K562 (cell line): Measurements from ENCODE around the gene ACKR2. TPM values are rescaled to one million over a fixed set of nuclear protein-coding genes. Genes with fewer than 3 reads are reported as not detected.
A peak's percentile ranks its signal among the peaks of the same experiment; 100 is the strongest.

ENCODE experiments used
- ATF1 ChIP-seq, 2 experiments: fragments of 450-650 bp in 1 of 2; IDR thresholded peaks; 2 replicates each; pipeline ENCODE4 v1.6.1; 2016; ENCODE audit warnings: missing compliant biosample characterization in 1 of 2, missing genetic modification characterization in 1 of 2
- CEBPG ChIP-seq, 3 experiments: fragments of 200-800 bp in 1 of 3; sonication (Bioruptor generic) in 1 of 3; sonication (generic) in 1 of 3; formaldehyde crosslinking in 1 of 3; IDR thresholded peaks in 2 of 3; conservative IDR thresholded peaks in 1 of 3; 2 replicates each; pipeline versions ENCODE4 v1.6.1 to v1.8.0; 2016 to 2022; ENCODE audit warnings: missing compliant biosample characterization in 2 of 3, missing genetic modification characterization in 2 of 3, mild to moderate bottlenecking in 1 of 3, missing genetic modification reagents in 1 of 3
- DIDO1 ChIP-seq: fragments of 450-650 bp; IDR thresholded peaks from 2 replicates; pipeline ENCODE4 v1.6.1; 2016; ENCODE audit warnings: low read depth, missing biosample characterization, missing genetic modification characterization
- HNRNPK ChIP-seq: fragments of 200-400 bp; formaldehyde crosslinking; IDR thresholded peaks from one replicate; pipeline ENCODE4 v1.6.1; 2018; ENCODE audit warnings: mild to moderate bottlenecking, low read depth, low read length; ENCODE audit not compliant: poor library complexity, severe bottlenecking
- KDM1A ChIP-seq, 2 experiments: fragments of 450-650 bp; IDR thresholded peaks; 2 replicates each; pipeline ENCODE4 v1.6.1; 2016; ENCODE audit warnings: mild to moderate bottlenecking in 2 of 2
- POU5F1 ChIP-seq: fragments of 150-350 bp; IDR thresholded peaks from 2 replicates; pipeline ENCODE4 v1.6.1; 2014; ENCODE audit warnings: borderline replicate concordance, low read length, low read depth, mild to moderate bottlenecking; ENCODE audit not compliant: partially characterized antibody
- ZNF217 ChIP-seq: sonication (generic); formaldehyde crosslinking; IDR thresholded peaks from 2 replicates; pipeline ENCODE4 v1.8.0; 2022; ENCODE audit warnings: mild to moderate bottlenecking, missing genetic modification reagents
- ZNF561 ChIP-seq: fragments of 450-650 bp; formaldehyde crosslinking; conservative IDR thresholded peaks from 2 replicates; pipeline ENCODE4 v1.4.0; 2020; ENCODE audit warnings: mild to moderate bottlenecking, moderate library complexity
- polyA plus RNA-seq, 8 experiments: library from polyadenylated mRNA; depleted of rRNA in 4 of 8; stranded (reverse) in 5 of 8; unstranded in 3 of 8; fragments of >200 nt; fragmentation: Nextera tagmentation in 2 of 8; fragmentation: Illumina TruSeq in 1 of 8; extraction: Ambion mirVana in 2 of 8; extraction: Trizol in 1 of 8; gene quantifications; 2 replicates each; pipeline versions ENCODE4 v1.2.1 to v1.2.3, GENCODE V29; 2011 to 2014; ENCODE audit warnings: inconsistent platforms in 1 of 8, missing spikeins in 1 of 8
- total RNA-seq, 7 experiments: library from RNA; depleted of rRNA in 6 of 7; stranded (reverse); fragments of >200 nt in 6 of 7; fragmentation: Illumina TruSeq in 2 of 7; extraction: Trizol in 2 of 7; gene quantifications; 2 replicates each; pipeline versions ENCODE4 v1.2.1 to v1.2.3, GENCODE V29; 2011 to 2021; ENCODE audit warnings: low replicate concordance in 1 of 7
- TF ChIP-seq, protein P1 (sequence below), 2 experiments: IDR thresholded peaks in 1 of 2; conservative IDR thresholded peaks in 1 of 2; 2 replicates each; pipeline ENCODE4 v1.6.1; 2016; ENCODE audit warnings: low read depth in 2 of 2, mild to moderate bottlenecking in 1 of 2, missing compliant biosample characterization in 1 of 2, missing genetic modification characterization in 1 of 2, moderate library complexity in 1 of 2
- TF ChIP-seq, protein P2 (sequence below): fragments of 450-650 bp; conservative IDR thresholded peaks from 2 replicates; pipeline ENCODE4 v1.6.1; 2016; ENCODE audit warnings: missing genetic modification characterization, low read depth, mild to moderate bottlenecking, control low read depth, missing compliant biosample characterization
- TF ChIP-seq, protein P3 (sequence below): fragments of 250-450 bp; sonication (Bioruptor Pico); IDR thresholded peaks from 2 replicates; pipeline ENCODE4 v1.8.0; 2021; ENCODE audit warnings: mild to moderate bottlenecking, moderate library complexity
- TF ChIP-seq, protein P4 (sequence below): fragments of 250-450 bp; sonication (Bioruptor Pico); IDR thresholded peaks from 2 replicates; pipeline ENCODE4 v1.9.0; 2021; ENCODE audit warnings: mild to moderate bottlenecking
- TF ChIP-seq, protein P5 (sequence below): fragments of 450-650 bp; IDR thresholded peaks from 2 replicates; pipeline ENCODE4 v1.6.1; 2017; ENCODE audit warnings: mild to moderate bottlenecking, moderate library complexity

Gene ACKR2
- total and polyA plus RNA-seq, 9 of the 15 experiments (the other 6 are each of a cell fraction or from before 2014, with no cell fraction given) = 0.03 to 0.69 (median 0.25) TPM; not detected in 1

DNA sequence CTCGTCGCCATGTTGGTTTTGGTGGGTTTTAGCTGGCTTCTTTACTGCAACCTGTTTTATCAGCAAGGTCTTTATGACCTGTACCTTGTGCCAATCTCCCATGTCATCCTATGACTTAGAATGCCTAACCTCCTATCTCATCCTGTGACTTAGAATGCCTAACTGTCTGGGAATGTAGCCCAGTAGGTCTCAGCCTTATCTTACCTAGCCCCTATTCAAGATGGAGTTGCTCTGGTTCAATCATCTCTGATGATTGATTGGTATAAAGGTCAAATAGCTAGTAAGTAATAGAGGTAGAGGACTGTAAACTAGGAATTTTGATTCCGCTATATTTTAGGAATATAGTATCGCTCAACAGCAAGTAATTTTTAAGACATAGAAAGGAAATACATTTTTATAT lies 1.3 kb upstream of the ACKR2 start (continued):
- TF ChIP-seq, protein P1, sequence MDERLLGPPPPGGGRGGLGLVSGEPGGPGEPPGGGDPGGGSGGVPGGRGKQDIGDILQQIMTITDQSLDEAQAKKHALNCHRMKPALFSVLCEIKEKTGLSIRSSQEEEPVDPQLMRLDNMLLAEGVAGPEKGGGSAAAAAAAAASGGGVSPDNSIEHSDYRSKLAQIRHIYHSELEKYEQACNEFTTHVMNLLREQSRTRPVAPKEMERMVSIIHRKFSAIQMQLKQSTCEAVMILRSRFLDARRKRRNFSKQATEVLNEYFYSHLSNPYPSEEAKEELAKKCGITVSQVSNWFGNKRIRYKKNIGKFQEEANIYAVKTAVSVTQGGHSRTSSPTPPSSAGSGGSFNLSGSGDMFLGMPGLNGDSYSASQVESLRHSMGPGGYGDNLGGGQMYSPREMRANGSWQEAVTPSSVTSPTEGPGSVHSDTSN (CRISPR knock-in tag; IDR thresholded peaks at IDR 0.05; ENCODE audit: low read depth) = no peak
- TF ChIP-seq, protein P1 (tag; conservative IDR thresholded peaks at IDR 0.05; ENCODE audit: low read depth) = 0 out of 2 replicates have a peak, but pooled peaks have one; percentile 22
- TF ChIP-seq POU5F1 (no peak), ATF1 (CRISPR knock-in tag; IDR thresholded peaks at IDR 0.05) (no peak), ATF1 (tag; IDR thresholded peaks at IDR 0.05) (0 out of 2 replicates have a peak, but pooled peaks have one; percentile 16), ZNF561 (CRISPR knock-in tag) (no peak), ZNF217 (CRISPR knock-in tag) (no peak), KDM1A (IDR thresholded peaks at IDR 0.05) (peak in 1 of 2 experiments; percentile 7; a peak in 1 of 4 replicates), CEBPG (CRISPR knock-in tag; IDR thresholded peaks at IDR 0.05) (no peak), CEBPG (tag; conservative IDR thresholded peaks at IDR 0.05 in 1 of 2, IDR thresholded peaks at IDR 0.05 in 1 of 2) (no peak), DIDO1 (tag) (no peak), HNRNPK (no peak)
- TF ChIP-seq, protein P2, sequence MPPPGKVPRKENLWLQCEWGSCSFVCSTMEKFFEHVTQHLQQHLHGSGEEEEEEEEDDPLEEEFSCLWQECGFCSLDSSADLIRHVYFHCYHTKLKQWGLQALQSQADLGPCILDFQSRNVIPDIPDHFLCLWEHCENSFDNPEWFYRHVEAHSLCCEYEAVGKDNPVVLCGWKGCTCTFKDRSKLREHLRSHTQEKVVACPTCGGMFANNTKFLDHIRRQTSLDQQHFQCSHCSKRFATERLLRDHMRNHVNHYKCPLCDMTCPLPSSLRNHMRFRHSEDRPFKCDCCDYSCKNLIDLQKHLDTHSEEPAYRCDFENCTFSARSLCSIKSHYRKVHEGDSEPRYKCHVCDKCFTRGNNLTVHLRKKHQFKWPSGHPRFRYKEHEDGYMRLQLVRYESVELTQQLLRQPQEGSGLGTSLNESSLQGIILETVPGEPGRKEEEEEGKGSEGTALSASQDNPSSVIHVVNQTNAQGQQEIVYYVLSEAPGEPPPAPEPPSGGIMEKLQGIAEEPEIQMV (tag) = 0 out of 2 replicates have a peak, but pooled peaks have one; percentile 19
- TF ChIP-seq, protein P3, sequence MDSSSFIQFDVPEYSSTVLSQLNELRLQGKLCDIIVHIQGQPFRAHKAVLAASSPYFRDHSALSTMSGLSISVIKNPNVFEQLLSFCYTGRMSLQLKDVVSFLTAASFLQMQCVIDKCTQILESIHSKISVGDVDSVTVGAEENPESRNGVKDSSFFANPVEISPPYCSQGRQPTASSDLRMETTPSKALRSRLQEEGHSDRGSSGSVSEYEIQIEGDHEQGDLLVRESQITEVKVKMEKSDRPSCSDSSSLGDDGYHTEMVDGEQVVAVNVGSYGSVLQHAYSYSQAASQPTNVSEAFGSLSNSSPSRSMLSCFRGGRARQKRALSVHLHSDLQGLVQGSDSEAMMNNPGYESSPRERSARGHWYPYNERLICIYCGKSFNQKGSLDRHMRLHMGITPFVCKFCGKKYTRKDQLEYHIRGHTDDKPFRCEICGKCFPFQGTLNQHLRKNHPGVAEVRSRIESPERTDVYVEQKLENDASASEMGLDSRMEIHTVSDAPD (CRISPR knock-in tag) = no peak
- TF ChIP-seq, protein P4, sequence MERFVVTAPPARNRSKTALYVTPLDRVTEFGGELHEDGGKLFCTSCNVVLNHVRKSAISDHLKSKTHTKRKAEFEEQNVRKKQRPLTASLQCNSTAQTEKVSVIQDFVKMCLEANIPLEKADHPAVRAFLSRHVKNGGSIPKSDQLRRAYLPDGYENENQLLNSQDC (CRISPR knock-in tag) = no peak
- TF ChIP-seq, protein P5, sequence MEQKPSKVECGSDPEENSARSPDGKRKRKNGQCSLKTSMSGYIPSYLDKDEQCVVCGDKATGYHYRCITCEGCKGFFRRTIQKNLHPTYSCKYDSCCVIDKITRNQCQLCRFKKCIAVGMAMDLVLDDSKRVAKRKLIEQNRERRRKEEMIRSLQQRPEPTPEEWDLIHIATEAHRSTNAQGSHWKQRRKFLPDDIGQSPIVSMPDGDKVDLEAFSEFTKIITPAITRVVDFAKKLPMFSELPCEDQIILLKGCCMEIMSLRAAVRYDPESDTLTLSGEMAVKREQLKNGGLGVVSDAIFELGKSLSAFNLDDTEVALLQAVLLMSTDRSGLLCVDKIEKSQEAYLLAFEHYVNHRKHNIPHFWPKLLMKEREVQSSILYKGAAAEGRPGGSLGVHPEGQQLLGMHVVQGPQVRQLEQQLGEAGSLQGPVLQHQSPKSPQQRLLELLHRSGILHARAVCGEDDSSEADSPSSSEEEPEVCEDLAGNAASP = no peak
